Spleen (tissue), 7 donors: ENCODE data around the gene ACRBP.

Source experiments
- CTCF ChIP-seq, 11 experiments: fragments of 200-600 bp in 7 of 11; fragments of 450-650 bp in 4 of 11; sonication (generic) in 4 of 11; IDR thresholded peaks in 8 of 11; conservative IDR thresholded peaks in 3 of 11; 1 replicate in 7 of 11; 2 replicates in 4 of 11; pipeline versions ENCODE4 v1.4.0 to v1.8.0; 2016 to 2021; ENCODE audit warnings: antibody characterized with exemption in 11 of 11, inconsistent platforms in 4 of 11, mild to moderate bottlenecking in 1 of 11
- POLR2AphosphoS5 ChIP-seq, 3 donors: sonication (generic); formaldehyde crosslinking; IDR thresholded peaks; one replicate each; pipeline ENCODE4 v1.5.1; 2017; ENCODE audit warnings: antibody characterized with exemption in 3 of 3
- donor health status: DM: no; HTN: no; CAD: no; lungs with moderate emphysema.
- donor health status: DM: no; HTN: no; CAD: no.
- donor health status: DM: no; HTN: no; CAD: no.

GRCh38 chr12:6605421-6606330 lies 41.6 kb downstream of the ACRBP start:
- TF ChIP-seq CTCF (IDR thresholded peaks at IDR 0.05 in 8 of 11, conservative IDR thresholded peaks at IDR 0.05 in 3 of 11) (no peak), POLR2AphosphoS5 (IDR thresholded peaks at IDR 0.05) (no peak)
